ENCODE data around the gene ERI3.

ERI3 gene

GRCh38 chr1:44389437-44389836 lies 34.4 kb upstream of the ERI3 start:
- no peaks in the 10 kb centered on the region for H3K36me3 ChIP-seq (ENCODE audit: low read length)
- no peaks in the 10 kb centered on the region for H3K27me3 ChIP-seq (ENCODE audit: low read length)
- no peak for TF ChIP-seq EZH2phosphoT487 (conservative IDR thresholded peaks at IDR 0.05; ENCODE audit: low read length)
- TF ChIP-seq, protein P1, sequence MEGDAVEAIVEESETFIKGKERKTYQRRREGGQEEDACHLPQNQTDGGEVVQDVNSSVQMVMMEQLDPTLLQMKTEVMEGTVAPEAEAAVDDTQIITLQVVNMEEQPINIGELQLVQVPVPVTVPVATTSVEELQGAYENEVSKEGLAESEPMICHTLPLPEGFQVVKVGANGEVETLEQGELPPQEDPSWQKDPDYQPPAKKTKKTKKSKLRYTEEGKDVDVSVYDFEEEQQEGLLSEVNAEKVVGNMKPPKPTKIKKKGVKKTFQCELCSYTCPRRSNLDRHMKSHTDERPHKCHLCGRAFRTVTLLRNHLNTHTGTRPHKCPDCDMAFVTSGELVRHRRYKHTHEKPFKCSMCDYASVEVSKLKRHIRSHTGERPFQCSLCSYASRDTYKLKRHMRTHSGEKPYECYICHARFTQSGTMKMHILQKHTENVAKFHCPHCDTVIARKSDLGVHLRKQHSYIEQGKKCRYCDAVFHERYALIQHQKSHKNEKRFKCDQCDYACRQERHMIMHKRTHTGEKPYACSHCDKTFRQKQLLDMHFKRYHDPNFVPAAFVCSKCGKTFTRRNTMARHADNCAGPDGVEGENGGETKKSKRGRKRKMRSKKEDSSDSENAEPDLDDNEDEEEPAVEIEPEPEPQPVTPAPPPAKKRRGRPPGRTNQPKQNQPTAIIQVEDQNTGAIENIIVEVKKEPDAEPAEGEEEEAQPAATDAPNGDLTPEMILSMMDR (IDR thresholded peaks at IDR 0.05; ENCODE audit: insufficient read depth, low read length, poor library complexity, severe bottlenecking): no peak
- H3K9me2 ChIP-seq (replicated peaks; ENCODE audit: insufficient read depth, low read length): no peaks in the 10 kb centered on the region
- H3K79me2 ChIP-seq (ENCODE audit: insufficient read depth, low read length): no peaks in the 10 kb centered on the region
- no peak overlapping the region for H3K4me3 ChIP-seq (ENCODE audit: insufficient read depth, low read length, poor library complexity, severe bottlenecking)
- H3K27ac ChIP-seq (ENCODE audit: low read depth, low read length): no peak overlapping the region
- no peak overlapping the region for H3K9ac ChIP-seq (ENCODE audit: low read length)
- H2AFZ ChIP-seq (ENCODE audit: low read depth, low read length, severe bottlenecking): no peak overlapping the region
- no peak overlapping the region for H3K4me2 ChIP-seq (ENCODE audit: low read depth, low read length, poor library complexity, severe bottlenecking)
- H4K20me1 ChIP-seq (ENCODE audit: low read depth, low read length): no peaks in the 10 kb centered on the region
- no peaks in the 10 kb centered on the region for H3K9me3 ChIP-seq (ENCODE audit: insufficient read depth, low read length)
- no peaks in the 10 kb centered on the region for H3F3A ChIP-seq (ENCODE audit: insufficient read depth)

DNA sequence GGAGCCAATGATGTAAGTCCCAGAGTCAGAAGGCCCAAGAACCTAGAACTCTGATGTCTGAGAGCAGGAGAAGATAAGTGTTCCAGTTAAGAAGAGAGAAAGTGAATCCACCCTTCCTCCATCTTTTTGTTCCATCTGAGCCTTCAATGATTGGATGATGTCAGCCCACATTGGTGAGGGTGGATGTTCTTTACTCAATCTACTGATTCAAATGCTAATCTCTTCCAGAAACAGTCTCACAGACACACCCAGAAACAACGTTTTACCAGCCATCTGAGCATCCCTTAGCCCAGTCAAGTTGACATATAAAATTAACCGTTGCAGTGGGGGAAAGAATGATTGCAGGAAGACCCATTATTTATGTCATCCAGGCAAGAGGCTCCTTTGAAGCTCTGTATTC lies 33.5 kb upstream of the ERI3 start:
- no peaks in the 10 kb centered on the region for H4K20me1 ChIP-seq (ENCODE audit: low read depth, low read length)
- H2AFZ ChIP-seq (ENCODE audit: low read depth, low read length, severe bottlenecking): no peak overlapping the region
- no peak for TF ChIP-seq EZH2phosphoT487 (conservative IDR thresholded peaks at IDR 0.05; ENCODE audit: low read length)
- TF ChIP-seq, protein P1 (IDR thresholded peaks at IDR 0.05; ENCODE audit: insufficient read depth, low read length, poor library complexity, severe bottlenecking): no peak
- no peaks in the 10 kb centered on the region for H3K79me2 ChIP-seq (ENCODE audit: insufficient read depth, low read length)
- no peak overlapping the region for H3K9ac ChIP-seq (ENCODE audit: low read length)
- no peak overlapping the region for H3K4me3 ChIP-seq (ENCODE audit: insufficient read depth, low read length, poor library complexity, severe bottlenecking)
- H3K27me3 ChIP-seq (ENCODE audit: low read length): no peaks in the 10 kb centered on the region
- no peak overlapping the region for H3K27ac ChIP-seq (ENCODE audit: low read depth, low read length)
- H3K9me2 ChIP-seq (replicated peaks; ENCODE audit: insufficient read depth, low read length): no peaks in the 10 kb centered on the region
- no peaks in the 10 kb centered on the region for H3K36me3 ChIP-seq (ENCODE audit: low read length)
- no peaks in the 10 kb centered on the region for H3F3A ChIP-seq (ENCODE audit: insufficient read depth)
- H3K4me2 ChIP-seq (ENCODE audit: low read depth, low read length, poor library complexity, severe bottlenecking): no peak overlapping the region
- no peaks in the 10 kb centered on the region for H3K9me3 ChIP-seq (ENCODE audit: insufficient read depth, low read length)

GRCh38 chr1:44380666-44381177 lies 25.7 kb upstream of the ERI3 start:
- H3K79me2 ChIP-seq (ENCODE audit: insufficient read depth, low read length): no peaks in the 10 kb centered on the region
- H3K27ac ChIP-seq (ENCODE audit: low read depth, low read length): no peak overlapping the region
- H3K36me3 ChIP-seq (ENCODE audit: low read length): no peaks in the 10 kb centered on the region
- H3K4me3 ChIP-seq (ENCODE audit: insufficient read depth, low read length, poor library complexity, severe bottlenecking): no peak overlapping the region
- H3K9me2 ChIP-seq (replicated peaks; ENCODE audit: insufficient read depth, low read length): no peaks in the 10 kb centered on the region
- H3F3A ChIP-seq (ENCODE audit: insufficient read depth): no peaks in the 10 kb centered on the region
- H3K9me3 ChIP-seq (ENCODE audit: insufficient read depth, low read length): no peaks in the 10 kb centered on the region
- no peak overlapping the region for H2AFZ ChIP-seq (ENCODE audit: low read depth, low read length, severe bottlenecking)
- no peaks in the 10 kb centered on the region for H3K27me3 ChIP-seq (ENCODE audit: low read length)
- no peak overlapping the region for H3K4me2 ChIP-seq (ENCODE audit: low read depth, low read length, poor library complexity, severe bottlenecking)
- H4K20me1 ChIP-seq (ENCODE audit: low read depth, low read length): no peaks in the 10 kb centered on the region
- no peak overlapping the region for H3K9ac ChIP-seq (ENCODE audit: low read length)
- TF ChIP-seq EZH2phosphoT487 (conservative IDR thresholded peaks at IDR 0.05; ENCODE audit: low read length): no peak
- TF ChIP-seq, protein P1 (IDR thresholded peaks at IDR 0.05; ENCODE audit: insufficient read depth, low read length, poor library complexity, severe bottlenecking): no peak

Data from SU-DHL-6 (cell line).